ENCODE data around the gene PBRM1. TPM values are rescaled to one million over a fixed set of nuclear protein-coding genes. Genes with fewer than 3 reads are reported as not detected.

PBRM1 gene
- polyA plus RNA-seq, 3 donors, result 26.1 to 72.9 (median 38.0) TPM

GRCh38 chr3:52690560-52690959, 4.8 kb upstream of the PBRM1 start:
- Histone ChIP-seq H3K9me3 (replicated peaks in 1 of 2; ENCODE audit: control insufficient read depth in 1 of 2, insufficient read depth in 1 of 2, low read length in 2 of 2) (no peaks in the 10 kb centered on the region), H3K27me3 (ENCODE audit: control insufficient read depth in 2 of 2, insufficient read depth in 2 of 2, low read length in 2 of 2) (no peaks in the 10 kb centered on the region), H3K27ac (ENCODE audit: low read depth in 1 of 2, low read length in 2 of 2) (no peak overlapping the region), H3K36me3 (replicated peaks in 1 of 2; ENCODE audit: control insufficient read depth in 1 of 2, insufficient read depth in 2 of 2, low read length in 2 of 2) (peaks cover 82 to 86% of the 10 kb centered on the region in 2 donors), H4K20me1 (ENCODE audit: insufficient read depth, low read length) (peaks cover 8% of the 10 kb centered on the region), H3K9ac (ENCODE audit: insufficient read depth, low read length, poor library complexity, severe bottlenecking) (no peak overlapping the region), H3K79me2 (ENCODE audit: insufficient read depth, low read length) (peaks cover 28% of the 10 kb centered on the region), H3K4me2 (replicated peaks; ENCODE audit: extremely low read depth, low read length, poor library complexity, severe bottlenecking) (no peak overlapping the region), H2AFZ (ENCODE audit: insufficient read depth, low read depth, low read length, poor library complexity, severe bottlenecking) (no peak overlapping the region), H3K4me3 (replicated peaks in 1 of 3; ENCODE audit: low read depth in 2 of 3, low read length in 3 of 3) (no peak overlapping the region), H3K4me1 (ENCODE audit: control insufficient read depth in 1 of 2, insufficient read depth in 2 of 2, low read length in 2 of 2) (peaks cover 9 to 13% of the 10 kb centered on the region in 2 donors)
- Mint-ChIP-seq H3K4me1 (peaks cover 10% of the 10 kb centered on the region), H3K27me3 (ENCODE audit: low read depth in 3 of 3) (peaks cover 0 to 2% (median 0%) of the 10 kb centered on the region in 3 donors), H3K27ac (peak overlapping the region in 2 of 7 donors; percentile 0 to 25), H3K36me3 (peaks cover 82 to 84% of the 10 kb centered on the region in 2 donors), H3K9me3 (no peaks in the 10 kb centered on the region), H3K4me3 (no peak overlapping the region)
- intact Hi-C loops (cut with micrococcal nuclease), result no loop called here
- no peak for TF ChIP-seq CTCF (IDR thresholded peaks at IDR 0.05)
- DNase-seq, result no peak
- 100% methylated on average over 2 of the region's 2 CpGs for whole genome bisulfite sequencing (ENCODE audit: insufficient coverage)

- no peak overlapping the region for H3K4me2 ChIP-seq (replicated peaks; ENCODE audit: extremely low read depth, low read length, poor library complexity, severe bottlenecking)
- no peak overlapping the region for H3K4me3 ChIP-seq (replicated peaks in 1 of 3; ENCODE audit: low read depth in 2 of 3, low read length in 3 of 3)
- H3K36me3 Mint-ChIP-seq, result peaks cover 68 to 70% of the 10 kb centered on the region in 2 donors
- H3K27me3 ChIP-seq (ENCODE audit: control insufficient read depth in 2 of 2, insufficient read depth in 2 of 2, low read length in 2 of 2), result no peaks in the 10 kb centered on the region
- peaks cover 68 to 72% of the 10 kb centered on the region in 2 donors for H3K36me3 ChIP-seq (replicated peaks in 1 of 2; ENCODE audit: control insufficient read depth in 1 of 2, insufficient read depth in 2 of 2, low read length in 2 of 2)
- DNase-seq, result no peak
- intact Hi-C loops (cut with micrococcal nuclease), result loop anchor here in 1 of 2 donors (10.0 kb wide), 1 partner anchor 154 kb away; the partner anchor contains the start of genes NT5DC2 and UQCC5
- no CpG with 5 or more reads among the region's 3 CpGs for WGBS (ENCODE audit: insufficient coverage)
- H3K9me3 ChIP-seq (replicated peaks in 1 of 2; ENCODE audit: control insufficient read depth in 1 of 2, insufficient read depth in 1 of 2, low read length in 2 of 2), result no peaks in the 10 kb centered on the region
- H3K27ac Mint-ChIP-seq, result no peak overlapping the region
- H3K4me1 Mint-ChIP-seq, result peaks cover 19% of the 10 kb centered on the region
- peaks cover 0 to 2% (median 0%) of the 10 kb centered on the region in 3 donors for H3K27me3 Mint-ChIP-seq (ENCODE audit: low read depth in 3 of 3)
- H3K4me1 ChIP-seq (ENCODE audit: control insufficient read depth in 1 of 2, insufficient read depth in 2 of 2, low read length in 2 of 2), result peaks cover 15 to 24% of the 10 kb centered on the region in 2 donors
- H4K20me1 ChIP-seq (ENCODE audit: insufficient read depth, low read length), result peaks cover 13% of the 10 kb centered on the region
- H3K4me3 Mint-ChIP-seq, result no peak overlapping the region
- no peak overlapping the region for H3K27ac ChIP-seq (ENCODE audit: low read depth in 1 of 2, low read length in 2 of 2)
- H3K9me3 Mint-ChIP-seq, result no peaks in the 10 kb centered on the region
- no peak overlapping the region for H3K9ac ChIP-seq (ENCODE audit: insufficient read depth, low read length, poor library complexity, severe bottlenecking)
- H2AFZ ChIP-seq (ENCODE audit: insufficient read depth, low read depth, low read length, poor library complexity, severe bottlenecking), result no peak overlapping the region
- peaks cover 40% of the 10 kb centered on the region for H3K79me2 ChIP-seq (ENCODE audit: insufficient read depth, low read length)
- no peak for TF ChIP-seq CTCF (IDR thresholded peaks at IDR 0.05)
Measured at GRCh38 chr3:52689151-52689550, 3.4 kb upstream of the PBRM1 start.
